Measurements from ENCODE around the gene SMAD9.

- TF ChIP-seq, protein P1, sequence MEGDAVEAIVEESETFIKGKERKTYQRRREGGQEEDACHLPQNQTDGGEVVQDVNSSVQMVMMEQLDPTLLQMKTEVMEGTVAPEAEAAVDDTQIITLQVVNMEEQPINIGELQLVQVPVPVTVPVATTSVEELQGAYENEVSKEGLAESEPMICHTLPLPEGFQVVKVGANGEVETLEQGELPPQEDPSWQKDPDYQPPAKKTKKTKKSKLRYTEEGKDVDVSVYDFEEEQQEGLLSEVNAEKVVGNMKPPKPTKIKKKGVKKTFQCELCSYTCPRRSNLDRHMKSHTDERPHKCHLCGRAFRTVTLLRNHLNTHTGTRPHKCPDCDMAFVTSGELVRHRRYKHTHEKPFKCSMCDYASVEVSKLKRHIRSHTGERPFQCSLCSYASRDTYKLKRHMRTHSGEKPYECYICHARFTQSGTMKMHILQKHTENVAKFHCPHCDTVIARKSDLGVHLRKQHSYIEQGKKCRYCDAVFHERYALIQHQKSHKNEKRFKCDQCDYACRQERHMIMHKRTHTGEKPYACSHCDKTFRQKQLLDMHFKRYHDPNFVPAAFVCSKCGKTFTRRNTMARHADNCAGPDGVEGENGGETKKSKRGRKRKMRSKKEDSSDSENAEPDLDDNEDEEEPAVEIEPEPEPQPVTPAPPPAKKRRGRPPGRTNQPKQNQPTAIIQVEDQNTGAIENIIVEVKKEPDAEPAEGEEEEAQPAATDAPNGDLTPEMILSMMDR (IDR thresholded peaks at IDR 0.05; ENCODE audit: insufficient read depth, low read length, poor library complexity, severe bottlenecking): no peak
- no peak for TF ChIP-seq EZH2phosphoT487 (conservative IDR thresholded peaks at IDR 0.05; ENCODE audit: low read length)
Observed at GRCh38 chr13:36875961-36876360, 44.1 kb downstream of the SMAD9 start.

Measured in SU-DHL-6 (cell line).